ENCODE results near the gene KCTD13. TPM values are rescaled to one million over a fixed set of nuclear protein-coding genes. Genes with fewer than 3 reads are reported as not detected.

The KCTD13 gene
- total RNA-seq, 1 experiment from 2014 or later, result 40.7 TPM

GRCh38 chr16:29905668-29906067, 20.4 kb downstream of the KCTD13 start:
- intact Hi-C loops (cut with micrococcal nuclease), result no loop called here
- no peak overlapping the region for H3K27ac ChIP-seq (ENCODE audit: low read depth, low read length)
- ATAC-seq (no peak), DNase-seq (ENCODE audit: low read depth, low spot score) (no peak)
- TF ChIP-seq TCF7L2 (IDR thresholded peaks at IDR 0.05; ENCODE audit: borderline replicate concordance, extremely low read depth, insufficient read depth, insufficient read length) (no peak), EZH2 (IDR thresholded peaks at IDR 0.05) (no peak), SIN3A (IDR thresholded peaks at IDR 0.05; ENCODE audit: low read depth) (no peak), YY1 (IDR thresholded peaks at IDR 0.05; ENCODE audit: extremely low read depth, insufficient replicate concordance, low read depth, low read length) (no peak), ZBTB33 (IDR thresholded peaks at IDR 0.05; ENCODE audit: extremely low read depth, insufficient replicate concordance, low read length) (no peak), JUND (IDR thresholded peaks at IDR 0.05) (no peak), MAX (IDR thresholded peaks at IDR 0.05) (no peak), SRF (IDR thresholded peaks at IDR 0.05; ENCODE audit: low read depth) (no peak), ZFX (IDR thresholded peaks at IDR 0.05) (no peak)
- H3K36me3 ChIP-seq (ENCODE audit: control insufficient read depth in 1 of 2, insufficient read depth in 2 of 2, low read length in 2 of 2), result no peaks in the 10 kb centered on the region
- CTCF ChIA-PET, result no interaction called here
- H3K4me1 ChIP-seq (ENCODE audit: control insufficient read depth in 1 of 2, insufficient read depth in 2 of 2, low read length in 2 of 2), result peaks cover 0 to 10% of the 10 kb centered on the region in 2 experiments; a peak in 2 of 4 replicates
- H4K20me1 ChIP-seq (ENCODE audit: insufficient read depth), result no peaks in the 10 kb centered on the region
- no peaks in the 10 kb centered on the region for H3K9me3 ChIP-seq (ENCODE audit: control insufficient read depth in 1 of 2, insufficient read depth in 1 of 2, low read depth in 1 of 2, low read length in 2 of 2)
- H3K9me2 ChIP-seq (ENCODE audit: insufficient read depth), result no peaks in the 10 kb centered on the region
- BruUV-seq (replicated peaks), result no TSS peak
- POLR2A ChIA-PET, result interaction anchor here (0.7 kb wide), 1 partner anchor 89 kb away, joined by 3 read pairs; no protein-coding TSS in a partner anchor
- H3K79me2 ChIP-seq (ENCODE audit: insufficient read depth, low read length), result no peaks in the 10 kb centered on the region
- RAD21 ChIA-PET (ENCODE audit: low non-redundant PET in 1 of 2, low total read pairs in 2 of 2, uncharacterized antibody in 2 of 2, unreplicated experiment in 2 of 2), result no interaction called here
- H3K4me3 ChIP-seq (replicated peaks in 1 of 2; ENCODE audit: low read depth in 1 of 2, low read length in 2 of 2), result no peak overlapping the region
- no peak overlapping the region for H3K4me2 ChIP-seq (ENCODE audit: low read length)
- no peak overlapping the region for H3K9ac ChIP-seq (ENCODE audit: low read length)
- H3K27me3 ChIP-seq (ENCODE audit: insufficient read depth, low read length), result no peaks in the 10 kb centered on the region
- H2AFZ ChIP-seq (ENCODE audit: low read depth, low read length, poor library complexity, severe bottlenecking), result no peak overlapping the region

Data from HCT116 (cell line).